ENCODE data around the gene MDM4.

DNA sequence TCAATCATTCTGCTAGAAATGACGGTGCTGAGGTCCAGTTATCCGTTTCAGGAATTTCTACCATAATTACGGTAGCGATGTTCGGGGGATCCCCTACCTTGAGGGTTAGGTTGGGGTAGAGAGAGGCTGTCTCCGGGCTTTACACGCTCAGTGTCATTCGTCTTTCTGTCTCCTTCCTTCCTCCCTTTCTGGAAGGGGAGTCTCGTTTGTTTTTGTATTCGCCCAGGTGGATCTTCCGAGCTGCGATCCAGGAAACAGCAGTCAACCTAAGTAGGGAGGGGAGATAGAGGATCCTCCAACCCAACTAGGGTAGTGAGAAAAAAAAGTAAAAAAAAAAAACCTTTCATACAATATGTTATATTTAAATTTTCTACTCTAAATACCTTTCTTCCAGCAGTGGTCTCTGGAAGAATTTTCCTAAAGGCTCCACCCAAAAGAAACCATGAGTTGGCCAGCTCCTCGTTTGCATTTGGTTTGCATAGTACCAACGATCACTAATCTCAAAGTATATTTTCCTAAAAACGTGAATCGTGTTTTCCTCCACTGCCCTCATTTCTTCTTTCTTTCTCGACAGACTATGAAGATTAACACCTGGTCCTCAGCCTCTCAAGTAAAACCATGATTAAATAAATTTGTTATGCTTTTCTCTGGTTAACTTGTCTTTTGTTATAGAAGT lies 21.0 kb upstream of the MDM4 start:
- TF ChIP-seq, protein P1, sequence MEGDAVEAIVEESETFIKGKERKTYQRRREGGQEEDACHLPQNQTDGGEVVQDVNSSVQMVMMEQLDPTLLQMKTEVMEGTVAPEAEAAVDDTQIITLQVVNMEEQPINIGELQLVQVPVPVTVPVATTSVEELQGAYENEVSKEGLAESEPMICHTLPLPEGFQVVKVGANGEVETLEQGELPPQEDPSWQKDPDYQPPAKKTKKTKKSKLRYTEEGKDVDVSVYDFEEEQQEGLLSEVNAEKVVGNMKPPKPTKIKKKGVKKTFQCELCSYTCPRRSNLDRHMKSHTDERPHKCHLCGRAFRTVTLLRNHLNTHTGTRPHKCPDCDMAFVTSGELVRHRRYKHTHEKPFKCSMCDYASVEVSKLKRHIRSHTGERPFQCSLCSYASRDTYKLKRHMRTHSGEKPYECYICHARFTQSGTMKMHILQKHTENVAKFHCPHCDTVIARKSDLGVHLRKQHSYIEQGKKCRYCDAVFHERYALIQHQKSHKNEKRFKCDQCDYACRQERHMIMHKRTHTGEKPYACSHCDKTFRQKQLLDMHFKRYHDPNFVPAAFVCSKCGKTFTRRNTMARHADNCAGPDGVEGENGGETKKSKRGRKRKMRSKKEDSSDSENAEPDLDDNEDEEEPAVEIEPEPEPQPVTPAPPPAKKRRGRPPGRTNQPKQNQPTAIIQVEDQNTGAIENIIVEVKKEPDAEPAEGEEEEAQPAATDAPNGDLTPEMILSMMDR (conservative IDR thresholded peaks at IDR 0.05 in 1 of 2, IDR thresholded peaks at IDR 0.05 in 1 of 2; ENCODE audit: extremely low read depth in 1 of 2, insufficient read depth in 1 of 2, low read depth in 1 of 2, low read length in 2 of 2): no peak
- TF ChIP-seq EZH2 (IDR thresholded peaks at IDR 0.05; ENCODE audit: borderline replicate concordance, low read length): no peak
